H1 (cell line): ENCODE results near the gene SHCBP1. TPM values are rescaled to one million over a fixed set of nuclear protein-coding genes. Genes with fewer than 3 reads are reported as not detected.

Experiments used
- BACH1 ChIP-seq: IDR thresholded peaks from 2 replicates; pipeline ENCODE4 v1.6.1; 2012; ENCODE audit warnings: low read length, improper control_type of control experiment
- EZH2 ChIP-seq: fragments of 200-600 bp; sonication (generic); IDR thresholded peaks from 2 replicates; pipeline ENCODE4 v1.7.1; 2012; ENCODE audit warnings: low read depth, mild to moderate bottlenecking, moderate library complexity, low read length, inconsistent platforms; ENCODE audit not compliant: severe bottlenecking
- GTF2F1 ChIP-seq: IDR thresholded peaks from 2 replicates; pipeline ENCODE4 v1.6.1; 2012; ENCODE audit warnings: low read depth, low read length, improper control_type of control experiment, borderline replicate concordance
- POLR2A ChIP-seq, 2 experiments: IDR thresholded peaks; 1 replicate in 1 of 2; 2 replicates in 1 of 2; pipeline ENCODE4 v1.6.1; 2011; ENCODE audit warnings: low read depth in 2 of 2, low read length in 2 of 2, mild to moderate bottlenecking in 2 of 2; ENCODE audit errors: control extremely low read depth in 1 of 2
- RNF2 ChIP-seq: fragments of 200-900, 300-1000 bp; sonication (generic); IDR thresholded peaks from 2 replicates; pipeline ENCODE4 v1.7.1; 2016; ENCODE audit warnings: borderline replicate concordance, low read depth, mild to moderate bottlenecking, antibody characterized with exemption, low read length; ENCODE audit not compliant: poor library complexity, severe bottlenecking; ENCODE audit errors: missing control alignments
- SIX5 ChIP-seq: IDR thresholded peaks from 2 replicates; pipeline ENCODE4 v1.6.1; 2011; ENCODE audit warnings: mild to moderate bottlenecking, low read depth, low read length
- SP1 ChIP-seq: IDR thresholded peaks from 2 replicates; pipeline ENCODE4 v1.6.1; 2011; ENCODE audit warnings: low read depth, low read length
- SRF ChIP-seq: IDR thresholded peaks from 2 replicates; pipeline ENCODE4 v1.6.1; 2011; ENCODE audit warnings: mild to moderate bottlenecking, low read depth, low read length, moderate library complexity
- polyA plus RNA-seq, 7 experiments: library from polyadenylated mRNA; depleted of rRNA in 3 of 7; stranded (reverse) in 5 of 7; unstranded in 2 of 7; fragments of >200 nt in 5 of 7; fragments of 200-250 nt in 2 of 7; gene quantifications; 1 replicate in 5 of 7; 2 replicates in 1 of 7; 4 replicates in 1 of 7; pipeline versions ENCODE4 v1.2.1 to v1.2.3, GENCODE V29; 2011 to 2013; ENCODE audit warnings: missing spikeins in 2 of 7, mixed read lengths in 2 of 7
- total RNA-seq: library from RNA; stranded (reverse); fragmentation: NEBNext Ultra II Directional; extraction: Animal tissue kit (Norgen Biotek cat#: 25700); gene quantifications from 2 replicates; pipeline ENCODE4 v1.2.1, GENCODE V29; 2021
- TF ChIP-seq, protein P1 (sequence below): fragments of 300-600 bp; sonication (generic); IDR thresholded peaks from 2 replicates; pipeline ENCODE4 v1.7.1; 2012; ENCODE audit warnings: low read length, moderate library complexity, mild to moderate bottlenecking, inconsistent platforms; ENCODE audit not compliant: insufficient replicate concordance

SHCBP1 gene
- total and polyA plus RNA-seq, 2 of the 8 experiments (the other 6 are each of a cell fraction or from before 2014, with no cell fraction given), result 5.7 to 14.8 TPM

DNA sequence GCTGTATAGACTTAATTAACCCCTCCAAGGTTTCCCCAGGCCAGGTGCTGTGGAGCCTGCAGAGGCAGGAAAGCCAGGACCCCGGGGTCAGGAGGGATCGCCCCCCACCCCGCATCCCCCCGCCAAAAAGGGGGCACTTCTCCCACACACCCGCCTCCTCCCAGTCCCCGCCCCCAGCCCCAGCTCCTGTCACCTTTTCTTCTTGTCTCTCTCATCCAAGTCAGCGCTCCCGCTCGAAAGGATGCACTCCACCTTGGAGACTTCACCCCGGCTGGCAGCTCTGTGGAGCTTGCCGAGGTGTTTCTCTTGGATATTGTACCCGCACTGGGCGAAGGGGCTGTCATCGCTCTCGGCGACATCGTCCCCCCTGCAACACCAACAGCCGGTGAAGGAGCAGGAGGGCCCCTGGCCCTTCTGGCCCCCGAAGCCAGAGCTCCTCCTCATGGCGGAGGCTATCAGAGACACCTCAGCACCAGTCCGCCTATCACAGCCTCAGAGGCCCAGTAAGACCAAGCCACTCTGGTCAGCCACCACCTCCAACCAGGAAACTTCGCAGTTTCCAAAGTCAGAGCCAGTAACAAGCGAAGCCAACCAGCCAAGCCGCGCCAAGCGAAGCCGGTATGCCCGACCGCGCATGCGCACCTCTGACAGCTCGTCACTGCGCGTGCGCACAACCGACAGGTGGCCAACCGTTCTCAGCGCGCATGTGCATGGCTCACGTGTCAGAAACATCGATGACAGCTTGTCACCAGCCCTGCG, 52.5 kb downstream of the SHCBP1 start (continued):
- TF ChIP-seq, protein P1, sequence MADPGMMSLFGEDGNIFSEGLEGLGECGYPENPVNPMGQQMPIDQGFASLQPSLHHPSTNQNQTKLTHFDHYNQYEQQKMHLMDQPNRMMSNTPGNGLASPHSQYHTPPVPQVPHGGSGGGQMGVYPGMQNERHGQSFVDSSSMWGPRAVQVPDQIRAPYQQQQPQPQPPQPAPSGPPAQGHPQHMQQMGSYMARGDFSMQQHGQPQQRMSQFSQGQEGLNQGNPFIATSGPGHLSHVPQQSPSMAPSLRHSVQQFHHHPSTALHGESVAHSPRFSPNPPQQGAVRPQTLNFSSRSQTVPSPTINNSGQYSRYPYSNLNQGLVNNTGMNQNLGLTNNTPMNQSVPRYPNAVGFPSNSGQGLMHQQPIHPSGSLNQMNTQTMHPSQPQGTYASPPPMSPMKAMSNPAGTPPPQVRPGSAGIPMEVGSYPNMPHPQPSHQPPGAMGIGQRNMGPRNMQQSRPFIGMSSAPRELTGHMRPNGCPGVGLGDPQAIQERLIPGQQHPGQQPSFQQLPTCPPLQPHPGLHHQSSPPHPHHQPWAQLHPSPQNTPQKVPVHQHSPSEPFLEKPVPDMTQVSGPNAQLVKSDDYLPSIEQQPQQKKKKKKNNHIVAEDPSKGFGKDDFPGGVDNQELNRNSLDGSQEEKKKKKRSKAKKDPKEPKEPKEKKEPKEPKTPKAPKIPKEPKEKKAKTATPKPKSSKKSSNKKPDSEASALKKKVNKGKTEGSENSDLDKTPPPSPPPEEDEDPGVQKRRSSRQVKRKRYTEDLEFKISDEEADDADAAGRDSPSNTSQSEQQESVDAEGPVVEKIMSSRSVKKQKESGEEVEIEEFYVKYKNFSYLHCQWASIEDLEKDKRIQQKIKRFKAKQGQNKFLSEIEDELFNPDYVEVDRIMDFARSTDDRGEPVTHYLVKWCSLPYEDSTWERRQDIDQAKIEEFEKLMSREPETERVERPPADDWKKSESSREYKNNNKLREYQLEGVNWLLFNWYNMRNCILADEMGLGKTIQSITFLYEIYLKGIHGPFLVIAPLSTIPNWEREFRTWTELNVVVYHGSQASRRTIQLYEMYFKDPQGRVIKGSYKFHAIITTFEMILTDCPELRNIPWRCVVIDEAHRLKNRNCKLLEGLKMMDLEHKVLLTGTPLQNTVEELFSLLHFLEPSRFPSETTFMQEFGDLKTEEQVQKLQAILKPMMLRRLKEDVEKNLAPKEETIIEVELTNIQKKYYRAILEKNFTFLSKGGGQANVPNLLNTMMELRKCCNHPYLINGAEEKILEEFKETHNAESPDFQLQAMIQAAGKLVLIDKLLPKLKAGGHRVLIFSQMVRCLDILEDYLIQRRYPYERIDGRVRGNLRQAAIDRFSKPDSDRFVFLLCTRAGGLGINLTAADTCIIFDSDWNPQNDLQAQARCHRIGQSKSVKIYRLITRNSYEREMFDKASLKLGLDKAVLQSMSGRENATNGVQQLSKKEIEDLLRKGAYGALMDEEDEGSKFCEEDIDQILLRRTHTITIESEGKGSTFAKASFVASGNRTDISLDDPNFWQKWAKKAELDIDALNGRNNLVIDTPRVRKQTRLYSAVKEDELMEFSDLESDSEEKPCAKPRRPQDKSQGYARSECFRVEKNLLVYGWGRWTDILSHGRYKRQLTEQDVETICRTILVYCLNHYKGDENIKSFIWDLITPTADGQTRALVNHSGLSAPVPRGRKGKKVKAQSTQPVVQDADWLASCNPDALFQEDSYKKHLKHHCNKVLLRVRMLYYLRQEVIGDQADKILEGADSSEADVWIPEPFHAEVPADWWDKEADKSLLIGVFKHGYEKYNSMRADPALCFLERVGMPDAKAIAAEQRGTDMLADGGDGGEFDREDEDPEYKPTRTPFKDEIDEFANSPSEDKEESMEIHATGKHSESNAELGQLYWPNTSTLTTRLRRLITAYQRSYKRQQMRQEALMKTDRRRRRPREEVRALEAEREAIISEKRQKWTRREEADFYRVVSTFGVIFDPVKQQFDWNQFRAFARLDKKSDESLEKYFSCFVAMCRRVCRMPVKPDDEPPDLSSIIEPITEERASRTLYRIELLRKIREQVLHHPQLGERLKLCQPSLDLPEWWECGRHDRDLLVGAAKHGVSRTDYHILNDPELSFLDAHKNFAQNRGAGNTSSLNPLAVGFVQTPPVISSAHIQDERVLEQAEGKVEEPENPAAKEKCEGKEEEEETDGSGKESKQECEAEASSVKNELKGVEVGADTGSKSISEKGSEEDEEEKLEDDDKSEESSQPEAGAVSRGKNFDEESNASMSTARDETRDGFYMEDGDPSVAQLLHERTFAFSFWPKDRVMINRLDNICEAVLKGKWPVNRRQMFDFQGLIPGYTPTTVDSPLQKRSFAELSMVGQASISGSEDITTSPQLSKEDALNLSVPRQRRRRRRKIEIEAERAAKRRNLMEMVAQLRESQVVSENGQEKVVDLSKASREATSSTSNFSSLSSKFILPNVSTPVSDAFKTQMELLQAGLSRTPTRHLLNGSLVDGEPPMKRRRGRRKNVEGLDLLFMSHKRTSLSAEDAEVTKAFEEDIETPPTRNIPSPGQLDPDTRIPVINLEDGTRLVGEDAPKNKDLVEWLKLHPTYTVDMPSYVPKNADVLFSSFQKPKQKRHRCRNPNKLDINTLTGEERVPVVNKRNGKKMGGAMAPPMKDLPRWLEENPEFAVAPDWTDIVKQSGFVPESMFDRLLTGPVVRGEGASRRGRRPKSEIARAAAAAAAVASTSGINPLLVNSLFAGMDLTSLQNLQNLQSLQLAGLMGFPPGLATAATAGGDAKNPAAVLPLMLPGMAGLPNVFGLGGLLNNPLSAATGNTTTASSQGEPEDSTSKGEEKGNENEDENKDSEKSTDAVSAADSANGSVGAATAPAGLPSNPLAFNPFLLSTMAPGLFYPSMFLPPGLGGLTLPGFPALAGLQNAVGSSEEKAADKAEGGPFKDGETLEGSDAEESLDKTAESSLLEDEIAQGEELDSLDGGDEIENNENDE, result no peak
- TF ChIP-seq SIX5, result no peak
- TF ChIP-seq SRF, result no peak
- TF ChIP-seq SP1, result no peak
- TF ChIP-seq EZH2, result no peak
- no peak for TF ChIP-seq POLR2A (IDR thresholded peaks at IDR 0.05; ENCODE audit: control extremely low read depth in 1 of 2, low read depth in 2 of 2, low read length in 2 of 2)
- TF ChIP-seq GTF2F1, result no peak
- no peak for TF ChIP-seq BACH1
- TF ChIP-seq RNF2, result no peak
